ENCODE measurements around the gene ABHD1.

The ABHD1 gene

GRCh38 chr2:27084297-27085061, 39.1 kb upstream of the ABHD1 start:
- TF ChIP-seq CTCF (IDR thresholded peaks at IDR 0.05; ENCODE audit: insufficient read depth, low read depth, low read length, missing control alignments) = no peak
- H3K4me3 ChIP-seq (ENCODE audit: low read depth, low read length) = no peak overlapping the region

GRCh38 chr2:27085062-27085672, 38.4 kb upstream of the ABHD1 start:
- H3K4me3 ChIP-seq (ENCODE audit: low read depth, low read length) = peak overlapping the region; percentile 79
- no peak for TF ChIP-seq CTCF (IDR thresholded peaks at IDR 0.05; ENCODE audit: insufficient read depth, low read depth, low read length, missing control alignments)
- no peak for DNase-seq (ENCODE audit: low read depth)

More at GRCh38 chr2:27084297-27085061, 39.1 kb upstream of the ABHD1 start:
- no peak for DNase-seq (ENCODE audit: low read depth)

GRCh38 chr2:27085673-27086089, 37.9 kb upstream of the ABHD1 start:
- DNase-seq (ENCODE audit: low read depth) = peak; percentile 66
- H3K4me3 ChIP-seq (ENCODE audit: low read depth, low read length) = peak overlapping the region; percentile 79
- TF ChIP-seq CTCF (IDR thresholded peaks at IDR 0.05; ENCODE audit: insufficient read depth, low read depth, low read length, missing control alignments) = no peak

GRCh38 chr2:27086090-27086723, 37.4 kb upstream of the ABHD1 start:
- peak overlapping the region; percentile 79 for H3K4me3 ChIP-seq (ENCODE audit: low read depth, low read length)
- TF ChIP-seq CTCF (IDR thresholded peaks at IDR 0.05; ENCODE audit: insufficient read depth, low read depth, low read length, missing control alignments) = peak; percentile 84
- DNase-seq (ENCODE audit: low read depth) = peak; percentile 97

GRCh38 chr2:27086724-27087593, 36.7 kb upstream of the ABHD1 start, which contains the start of gene KHK:
Gene KHK, plus strand, starts transcription at chr2:27086772. Its CDS starts 488 bp downstream, at chr2:27087260.
- TF ChIP-seq CTCF (IDR thresholded peaks at IDR 0.05; ENCODE audit: insufficient read depth, low read depth, low read length, missing control alignments) = no peak
- DNase-seq (ENCODE audit: low read depth) = no peak
- peak within 1 kb of the TSS; percentile 79 for H3K4me3 ChIP-seq (ENCODE audit: low read depth, low read length)

GRCh38 chr2:27087823-27088410, 35.7 kb upstream of the ABHD1 start:
- DNase-seq (ENCODE audit: low read depth) = no peak
- no peak for TF ChIP-seq CTCF (IDR thresholded peaks at IDR 0.05; ENCODE audit: insufficient read depth, low read depth, low read length, missing control alignments)
- H3K4me3 ChIP-seq (ENCODE audit: low read depth, low read length) = no peak overlapping the region

All from GM12865 (cell line).